NCI-H2171 (cell line): ENCODE results near the gene SFT2D3.
A peak's percentile ranks its signal among the peaks of the same experiment; 100 is the strongest.

Source experiments
- DNase-seq: peaks from one replicate; lab custom pipeline; 2025; lab: John Stamatoyannopoulos, UW

Gene SFT2D3

GRCh38 chr2:127681976-127682857, 19.1 kb upstream of the SFT2D3 start:
- DNase-seq = no peak

DNA sequence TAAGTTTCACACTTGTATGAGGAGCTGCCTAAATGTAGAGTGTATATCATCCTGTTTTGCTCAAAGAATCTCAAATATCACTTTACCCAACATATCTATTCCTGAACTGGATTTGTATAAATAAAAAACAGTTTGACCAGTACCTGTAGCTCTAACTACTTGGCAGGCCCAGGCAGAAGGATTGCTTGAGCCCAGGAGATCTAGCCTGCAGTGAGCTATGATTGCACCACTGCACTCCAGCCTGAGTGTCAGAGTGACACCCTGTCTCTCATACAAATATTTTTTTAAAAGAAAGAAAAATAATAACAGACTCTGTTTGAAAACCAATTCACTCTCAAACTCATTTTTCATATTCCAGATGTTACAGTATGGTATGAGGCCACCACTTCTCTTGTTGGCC, 18.2 kb upstream of the SFT2D3 start:
- no peak for DNase-seq

GRCh38 chr2:127683757-127684156, 17.5 kb upstream of the SFT2D3 start:
- no peak for DNase-seq

DNA sequence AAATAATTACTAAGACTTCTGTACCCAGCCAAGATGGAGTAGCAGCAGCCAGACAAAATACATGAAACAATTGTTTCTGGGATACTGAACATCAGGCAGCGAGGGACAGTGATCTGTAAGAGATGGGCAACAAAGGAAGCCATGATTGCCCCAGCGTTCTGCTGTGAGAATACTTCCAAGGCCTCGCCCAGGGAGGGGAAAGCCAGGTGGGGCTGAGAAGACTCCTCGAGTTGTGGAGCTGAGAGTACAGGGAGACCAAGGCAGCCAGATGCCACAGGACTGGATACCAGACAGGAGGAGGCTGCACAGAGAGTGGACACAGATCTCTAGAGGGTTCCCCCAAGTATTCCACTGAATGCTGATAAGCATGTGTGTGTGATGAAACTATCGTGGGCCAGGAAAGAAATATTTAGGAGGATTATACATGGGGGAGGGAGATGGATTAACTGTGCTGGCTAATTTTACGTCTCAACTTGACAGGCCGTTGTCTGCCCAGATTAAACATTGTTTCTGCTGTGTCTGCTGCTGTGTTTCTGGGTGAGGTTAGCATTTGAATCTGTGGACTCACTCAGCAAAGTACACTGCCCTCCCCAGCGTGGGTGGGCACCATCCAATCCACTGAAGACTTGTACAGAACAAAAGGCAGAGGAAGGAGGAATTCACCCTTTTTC, 15.8 kb upstream of the SFT2D3 start:
- DNase-seq = no peak

- DNase-seq = no peak
Measured at GRCh38 chr2:127688405-127688804, 12.9 kb upstream of the SFT2D3 start.

GRCh38 chr2:127690696-127691095, 10.6 kb upstream of the SFT2D3 start:
- DNase-seq = no peak

DNA sequence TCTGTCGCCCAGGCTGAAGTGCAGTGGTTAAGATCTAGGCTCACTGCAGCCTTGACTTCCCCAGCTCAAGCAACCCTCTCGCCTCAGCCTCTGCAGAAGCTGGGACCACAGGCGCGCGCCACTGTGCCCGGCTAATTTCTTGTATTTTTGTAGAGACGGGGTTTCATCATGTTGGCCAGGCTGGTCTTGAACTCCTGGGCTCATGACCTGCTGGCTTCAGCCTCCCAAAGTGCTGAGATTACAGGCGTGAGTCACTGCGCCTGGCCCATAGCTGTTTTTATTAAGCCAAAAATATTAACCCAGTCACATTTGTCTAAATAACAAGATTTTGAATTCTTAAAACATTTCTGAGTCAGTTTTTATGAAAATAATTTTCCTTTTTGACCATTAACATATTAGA, 6.3 kb upstream of the SFT2D3 start:
- no peak for DNase-seq

DNA sequence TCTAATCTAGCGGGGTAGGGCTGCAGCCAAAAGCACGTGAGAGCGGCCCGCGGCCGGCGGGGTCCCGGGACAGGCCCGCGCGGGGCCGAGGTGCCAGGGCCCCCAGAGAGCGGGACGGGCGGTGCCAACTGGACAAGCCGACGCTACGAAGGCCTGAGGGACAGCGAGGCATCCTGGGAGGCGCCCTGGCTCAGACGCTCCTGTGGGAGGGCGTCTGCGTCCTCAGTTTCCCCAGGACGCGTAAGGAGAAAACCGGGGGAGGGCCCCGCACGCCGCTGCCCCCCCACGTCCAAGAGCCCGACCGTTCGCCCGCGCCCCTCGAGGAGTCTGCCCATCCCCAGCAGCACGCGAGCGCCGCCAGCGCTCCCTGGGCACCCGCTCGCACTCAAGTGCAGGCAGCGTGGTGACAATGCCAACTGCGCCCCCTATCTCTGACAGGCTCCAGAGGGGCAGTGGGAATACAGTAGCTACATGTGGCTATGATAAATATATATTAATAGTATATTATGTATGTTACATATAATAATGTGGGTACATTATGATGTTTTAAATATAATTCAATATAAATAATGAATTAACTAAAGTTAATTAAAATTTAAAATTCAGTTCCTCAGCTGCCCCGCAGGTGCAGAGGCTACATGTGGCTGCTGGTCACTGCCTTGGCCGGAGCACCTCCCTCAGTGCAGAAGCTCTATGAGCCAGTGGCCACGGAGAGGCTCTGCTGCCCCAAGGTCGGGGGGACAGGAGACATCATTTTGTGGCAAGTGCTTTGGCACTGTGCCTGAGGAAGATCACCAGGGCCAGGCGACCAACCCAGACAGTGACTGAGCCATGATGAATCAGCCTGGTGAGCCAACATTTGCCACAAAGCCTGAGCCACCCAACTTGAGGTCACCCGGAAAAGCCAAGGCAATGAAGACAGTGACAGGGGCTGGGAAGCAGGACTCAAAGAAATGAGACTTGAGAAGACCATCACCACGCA, 5.5 kb upstream of the SFT2D3 start:
- DNase-seq = no peak

DNA sequence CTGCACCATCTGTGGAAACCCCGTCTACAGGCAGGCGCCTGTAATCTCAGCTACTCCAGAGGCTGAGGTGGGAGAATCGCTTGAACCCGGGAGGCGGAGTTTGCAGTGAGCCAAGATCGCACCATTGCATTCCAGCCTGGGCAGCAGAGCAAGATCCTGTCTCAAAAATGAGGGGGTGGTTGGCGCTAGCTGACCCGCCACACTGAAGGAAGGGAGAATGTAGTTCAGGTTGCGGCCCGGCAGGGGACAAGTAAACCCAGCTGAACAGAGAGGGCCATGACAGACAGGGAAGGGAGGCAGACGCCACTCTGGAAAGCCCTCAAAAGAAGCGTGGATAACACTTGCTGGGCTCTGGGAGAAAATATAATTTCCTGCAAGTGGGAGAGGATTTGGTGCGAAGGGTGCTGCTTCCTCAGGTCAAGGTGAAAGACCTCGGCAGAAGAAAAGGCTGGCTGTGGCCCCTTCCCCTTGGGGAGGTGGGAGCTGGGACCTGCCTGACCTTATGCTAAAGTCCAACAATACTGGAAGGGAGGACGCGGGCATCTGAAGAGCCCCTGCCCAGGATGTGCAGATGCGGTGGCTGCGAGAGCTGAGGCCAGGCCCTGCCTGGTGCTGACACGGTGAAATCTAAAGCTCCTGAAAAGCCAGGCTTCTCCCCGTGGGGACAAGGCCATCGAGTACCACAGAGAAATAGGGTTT, 3.7 kb upstream of the SFT2D3 start:
- DNase-seq = no peak

GRCh38 chr2:127698553-127699355, 2.5 kb upstream of the SFT2D3 start:
- no peak for DNase-seq

DNA sequence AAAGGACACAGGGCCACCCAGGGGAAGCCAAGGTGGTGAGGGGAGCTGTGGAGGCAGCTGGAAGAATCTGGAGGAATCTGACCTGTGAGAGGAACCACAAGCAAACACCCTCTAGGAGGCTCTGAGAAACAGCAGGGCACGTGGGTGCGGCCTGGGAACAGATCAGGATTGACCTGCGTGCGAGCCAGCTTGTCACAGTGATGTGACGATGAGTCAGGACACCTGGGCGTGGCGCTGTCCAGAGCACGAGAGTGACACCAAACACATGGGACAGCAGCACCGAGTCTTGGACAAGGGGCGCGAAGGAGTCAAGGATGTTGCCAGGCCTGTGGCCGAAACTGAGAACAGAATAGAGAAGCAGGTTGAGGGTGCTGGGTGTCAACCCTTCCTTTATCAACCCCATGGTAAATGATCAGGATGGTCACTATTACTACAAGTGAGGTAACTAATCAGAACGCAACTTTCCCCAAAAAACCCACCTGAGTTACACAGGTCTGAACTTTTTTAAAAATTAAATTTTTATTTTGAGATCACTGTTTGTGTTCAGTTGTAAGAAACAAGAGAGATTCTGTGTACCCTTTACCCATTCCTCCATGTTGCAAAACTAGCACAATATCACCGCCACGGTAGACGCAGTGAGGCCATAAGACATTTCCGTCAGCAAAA, 637 bp upstream of the SFT2D3 start:
- no peak for DNase-seq

DNA sequence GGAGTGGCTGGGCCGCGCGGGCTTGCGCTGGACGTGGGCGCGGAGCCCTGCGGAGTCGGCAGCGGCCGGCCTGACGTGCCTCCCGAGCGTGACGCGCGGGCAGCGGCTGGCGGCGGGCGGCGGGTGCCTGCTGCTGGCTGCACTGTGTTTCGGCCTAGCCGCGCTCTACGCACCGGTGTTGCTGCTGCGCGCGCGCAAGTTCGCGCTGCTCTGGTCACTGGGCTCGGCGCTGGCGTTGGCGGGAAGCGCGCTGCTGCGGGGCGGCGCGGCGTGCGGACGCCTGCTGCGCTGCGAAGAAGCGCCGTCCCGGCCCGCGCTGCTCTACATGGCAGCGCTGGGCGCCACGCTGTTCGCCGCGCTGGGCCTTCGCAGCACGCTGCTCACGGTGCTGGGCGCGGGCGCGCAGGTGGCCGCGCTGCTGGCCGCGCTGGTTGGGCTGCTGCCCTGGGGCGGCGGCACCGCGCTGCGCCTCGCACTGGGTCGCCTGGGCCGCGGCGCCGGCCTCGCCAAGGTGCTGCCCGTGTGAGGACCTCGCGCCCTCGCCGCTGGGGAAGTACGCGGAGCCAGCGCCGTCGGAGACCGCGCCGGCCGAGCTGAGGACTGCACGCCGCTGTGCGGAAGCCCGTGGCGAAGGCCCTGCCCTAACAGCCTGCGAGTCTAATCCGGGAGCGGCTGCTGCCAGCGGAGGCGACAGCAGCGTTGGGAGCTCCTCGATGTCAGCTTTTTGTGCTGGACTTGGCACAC, 526 bp downstream of the SFT2D3 start:
- peak; percentile 75 for DNase-seq

DNA sequence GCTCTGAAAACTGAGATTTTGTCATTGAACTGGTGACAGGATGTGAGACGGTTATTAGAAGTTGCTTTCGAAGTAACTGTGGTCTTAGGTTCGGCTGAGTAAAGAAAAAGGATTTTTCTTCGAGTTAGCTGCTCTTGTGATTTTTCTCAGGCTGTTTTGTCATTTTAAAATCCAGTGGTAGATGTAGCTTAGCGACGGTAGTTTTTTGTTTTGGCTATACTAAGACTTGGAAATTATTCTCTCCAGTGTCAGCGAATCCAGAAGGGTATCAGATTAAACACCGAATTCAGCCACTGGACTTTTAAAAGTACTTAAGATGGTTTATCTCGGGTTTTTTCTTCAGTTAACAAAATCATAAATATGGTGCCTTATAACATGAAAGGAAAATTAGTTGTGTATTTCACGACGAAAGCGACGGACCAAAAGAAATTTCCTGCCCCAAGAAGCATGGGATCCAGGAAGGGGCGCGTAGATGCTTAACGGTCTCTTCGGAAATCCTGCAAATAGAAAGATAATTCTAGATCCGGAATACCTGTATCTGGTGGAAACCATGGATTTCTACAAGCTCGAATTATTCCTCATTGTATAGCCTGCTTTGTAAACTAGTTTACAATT, 1.2 kb downstream of the SFT2D3 start:
- no peak for DNase-seq

- no peak for DNase-seq
Measured at GRCh38 chr2:127703282-127703681, 2.0 kb downstream of the SFT2D3 start.

DNA sequence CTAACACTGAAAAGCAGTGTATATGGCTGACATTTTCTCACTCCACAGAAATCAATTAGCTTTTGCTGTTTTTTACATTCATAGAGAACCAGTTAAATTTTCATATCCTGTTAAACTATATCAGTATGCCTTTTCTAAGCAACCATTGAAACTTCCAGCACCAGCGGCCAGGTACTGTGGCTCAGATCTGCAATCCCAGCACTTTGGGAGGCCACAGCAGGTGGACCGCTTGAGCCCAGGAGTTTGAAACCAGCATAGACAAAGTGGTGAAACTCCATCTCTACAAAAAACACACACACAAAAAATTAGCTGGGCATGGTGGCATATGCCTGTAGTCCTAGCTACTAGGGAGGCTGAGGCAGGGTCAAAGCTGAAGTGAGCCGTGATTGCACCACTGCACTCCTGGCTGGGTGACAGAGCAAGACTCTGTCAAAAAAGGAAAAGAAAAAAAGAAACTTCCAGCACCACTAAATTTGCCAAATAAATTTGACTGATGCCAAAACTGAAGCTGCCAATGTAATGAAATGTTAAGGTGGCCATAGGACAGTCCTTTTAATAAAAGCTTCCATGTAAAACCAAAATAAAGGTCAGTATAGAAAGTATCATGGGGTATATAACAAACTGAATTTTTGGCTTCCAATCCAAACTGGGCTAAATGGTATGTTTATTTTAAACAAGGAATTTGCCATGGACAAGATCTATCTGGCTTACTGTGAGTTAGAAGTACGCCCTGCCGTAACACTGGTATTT, 3.5 kb downstream of the SFT2D3 start:
- no peak for DNase-seq

- no peak for DNase-seq
Measured at GRCh38 chr2:127705391-127706065, 4.2 kb downstream of the SFT2D3 start.

- DNase-seq = no peak
Measured at GRCh38 chr2:127706215-127706990, 5.1 kb downstream of the SFT2D3 start.
